ENCODE data around the gene PTH1R.

DNA sequence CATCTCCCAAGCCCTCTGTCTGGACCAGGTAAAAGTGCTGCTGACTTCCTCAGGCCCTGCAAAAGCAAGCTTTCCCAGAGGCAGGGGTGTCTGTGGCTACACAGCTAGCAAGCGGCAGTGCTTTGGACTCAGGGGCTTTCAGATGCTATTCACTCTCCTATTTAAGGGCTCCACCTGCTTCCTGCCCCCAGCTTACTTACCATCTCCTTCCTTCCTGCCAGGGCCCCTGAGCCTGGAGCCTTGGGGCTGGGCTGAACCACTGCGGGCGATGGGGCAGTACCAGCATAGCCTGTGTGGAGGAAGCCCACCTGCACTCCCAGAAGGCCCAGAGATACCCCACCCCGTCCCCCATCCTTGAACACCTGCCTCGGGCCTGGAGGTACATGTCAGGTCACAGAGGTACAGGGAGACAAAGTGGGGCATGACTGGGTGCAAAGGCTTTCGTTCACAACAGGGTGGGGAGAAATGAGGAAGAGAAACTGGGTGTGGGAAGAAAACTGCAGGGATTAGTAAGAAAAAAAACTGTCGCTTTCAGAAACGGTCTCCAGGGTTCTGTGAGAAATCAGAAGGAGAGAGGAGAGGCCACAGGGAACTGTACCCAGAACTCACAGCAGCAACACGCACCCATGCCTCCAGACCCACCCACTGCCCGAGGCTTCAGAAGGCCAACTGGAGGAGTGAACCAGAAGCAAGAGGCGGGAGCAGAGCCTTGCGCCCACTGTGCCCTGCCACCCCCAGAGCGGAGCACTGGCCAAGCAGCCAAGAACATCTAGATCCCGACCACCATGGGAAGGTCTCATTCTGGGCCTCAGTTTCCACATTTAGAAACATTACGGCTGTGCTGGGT lies 49.6 kb downstream of the PTH1R start:
- TF ChIP-seq NR3C1 (IDR thresholded peaks at IDR 0.05) (no peak), RAD21 (conservative IDR thresholded peaks at IDR 0.05 in 1 of 2, IDR thresholded peaks at IDR 0.05 in 1 of 2) (no peak), TFCP2L1 (CRISPR knock-in tag; IDR thresholded peaks at IDR 0.05) (no peak), MAFK (IDR thresholded peaks at IDR 0.05; ENCODE audit: partially characterized antibody) (no peak), HDAC2 (IDR thresholded peaks at IDR 0.05) (no peak), JUNB (IDR thresholded peaks at IDR 0.05) (no peak), KDM1A (IDR thresholded peaks at IDR 0.05; ENCODE audit: low read depth) (no peak), CHD2 (IDR thresholded peaks at IDR 0.05; ENCODE audit: low read length, partially characterized antibody) (no peak)
- TF ChIP-seq, protein P1, sequence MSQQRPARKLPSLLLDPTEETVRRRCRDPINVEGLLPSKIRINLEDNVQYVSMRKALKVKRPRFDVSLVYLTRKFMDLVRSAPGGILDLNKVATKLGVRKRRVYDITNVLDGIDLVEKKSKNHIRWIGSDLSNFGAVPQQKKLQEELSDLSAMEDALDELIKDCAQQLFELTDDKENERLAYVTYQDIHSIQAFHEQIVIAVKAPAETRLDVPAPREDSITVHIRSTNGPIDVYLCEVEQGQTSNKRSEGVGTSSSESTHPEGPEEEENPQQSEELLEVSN (IDR thresholded peaks at IDR 0.05; ENCODE audit: borderline replicate concordance, low read depth) = no peak
- TF ChIP-seq, protein P2, sequence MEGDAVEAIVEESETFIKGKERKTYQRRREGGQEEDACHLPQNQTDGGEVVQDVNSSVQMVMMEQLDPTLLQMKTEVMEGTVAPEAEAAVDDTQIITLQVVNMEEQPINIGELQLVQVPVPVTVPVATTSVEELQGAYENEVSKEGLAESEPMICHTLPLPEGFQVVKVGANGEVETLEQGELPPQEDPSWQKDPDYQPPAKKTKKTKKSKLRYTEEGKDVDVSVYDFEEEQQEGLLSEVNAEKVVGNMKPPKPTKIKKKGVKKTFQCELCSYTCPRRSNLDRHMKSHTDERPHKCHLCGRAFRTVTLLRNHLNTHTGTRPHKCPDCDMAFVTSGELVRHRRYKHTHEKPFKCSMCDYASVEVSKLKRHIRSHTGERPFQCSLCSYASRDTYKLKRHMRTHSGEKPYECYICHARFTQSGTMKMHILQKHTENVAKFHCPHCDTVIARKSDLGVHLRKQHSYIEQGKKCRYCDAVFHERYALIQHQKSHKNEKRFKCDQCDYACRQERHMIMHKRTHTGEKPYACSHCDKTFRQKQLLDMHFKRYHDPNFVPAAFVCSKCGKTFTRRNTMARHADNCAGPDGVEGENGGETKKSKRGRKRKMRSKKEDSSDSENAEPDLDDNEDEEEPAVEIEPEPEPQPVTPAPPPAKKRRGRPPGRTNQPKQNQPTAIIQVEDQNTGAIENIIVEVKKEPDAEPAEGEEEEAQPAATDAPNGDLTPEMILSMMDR (IDR thresholded peaks at IDR 0.05) = no peak
